Activated naive CD4-positive, alpha-beta T cell treated with anti-CD3 and anti-CD28 coated beads for 36 hours (primary cell): ENCODE results near the gene TET2. TPM values are rescaled to one million over a fixed set of nuclear protein-coding genes. Genes with fewer than 3 reads are reported as not detected.
A peak's percentile ranks its signal among the peaks of the same experiment; 100 is the strongest.

Experiments used
- CTCF ChIA-PET: fragments of 350-600 bp; sonication (Branson Sonifier 250); formaldehyde crosslinking; loops from one replicate; lab custom pipeline; 2021; ENCODE audit warnings: antibody characterized with exemption; lab: Charles Lee
- DNase-seq: peaks from one replicate; pipeline ENCODE4 v3.0.0-alpha.2; 2020
- H3K27ac Mint-ChIP-seq: one replicate; pipeline ENCODE4 v1.8.0; 2021; ENCODE audit warnings: mild to moderate bottlenecking, mixed read lengths
- H3K27me3 Mint-ChIP-seq: one replicate; pipeline ENCODE4 v1.8.0; 2021; ENCODE audit warnings: low read depth, mixed read lengths
- H3K36me3 Mint-ChIP-seq: one replicate; pipeline ENCODE4 v1.8.0; 2021; ENCODE audit warnings: low read depth, mixed read lengths
- H3K4me1 Mint-ChIP-seq: one replicate; pipeline ENCODE4 v1.8.0; 2021; ENCODE audit warnings: low read depth, mixed read lengths
- H3K4me3 Mint-ChIP-seq: one replicate; pipeline ENCODE4 v1.8.0; 2021; ENCODE audit warnings: mild to moderate bottlenecking, moderate library complexity, mixed read lengths
- H3K9me3 Mint-ChIP-seq: one replicate; pipeline ENCODE4 v1.8.0; 2021; ENCODE audit warnings: mixed read lengths
- intact Hi-C: fragments of 100-400 bp; cut with micrococcal nuclease; formaldehyde crosslinking; loops from one replicate; pipeline ENCODE4 v1.15.1; 2023
- total RNA-seq, 2 experiments: library from RNA; stranded (reverse); gene quantifications; one replicate each; pipeline ENCODE4 v1.2.3, GENCODE V29; 2021

Gene TET2
- total RNA-seq, 2 experiments from 2014 or later = 36.0 to 36.1 TPM

DNA sequence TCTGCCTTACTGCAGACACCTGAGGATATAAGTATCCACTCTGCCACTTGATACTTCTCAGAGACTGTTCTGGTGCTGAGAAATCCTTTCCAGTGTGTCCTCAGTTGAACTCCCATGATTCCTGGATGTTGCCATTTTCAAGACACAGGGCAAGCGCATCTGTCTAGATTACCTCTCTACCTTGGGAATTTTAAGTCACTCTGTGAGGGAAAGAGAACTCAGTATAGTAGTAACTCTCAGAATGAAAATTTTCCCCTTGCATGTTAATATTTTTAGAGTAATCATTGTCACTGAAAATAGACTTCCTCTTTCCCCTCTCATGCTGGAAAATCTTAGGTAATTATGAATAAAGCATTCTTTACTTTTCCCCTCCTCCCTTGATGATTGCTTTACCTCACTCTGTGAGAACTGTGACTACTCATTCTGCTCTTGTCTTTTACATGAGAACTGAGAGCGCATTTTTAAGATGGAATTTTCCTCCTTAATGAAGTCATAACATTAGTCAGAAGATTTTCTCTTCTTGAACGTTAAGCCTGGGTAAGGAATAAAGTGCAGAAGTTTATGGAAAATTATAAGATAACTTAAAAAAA, 45.0 kb downstream of the TET2 start:
- CTCF ChIA-PET = interaction anchor here (1.0 kb wide), 1 partner anchor 262 kb away, joined by 3 read pairs; no protein-coding TSS in a partner anchor
- intact Hi-C loops = loop anchor here (1.0 to 5.0 kb wide), 9 partner anchors 12 to 282 kb away; no protein-coding TSS in a partner anchor
- Mint-ChIP-seq H3K9me3 (no peaks in the 10 kb centered on the region), H3K4me3 (no peak overlapping the region), H3K27me3 (no peaks in the 10 kb centered on the region), H3K27ac (peak overlapping the region; percentile 87), H3K36me3 (peaks cover 32% of the 10 kb centered on the region), H3K4me1 (peaks cover 85% of the 10 kb centered on the region)
- DNase-seq = no peak

- CTCF ChIA-PET = interaction anchor here (1.0 kb wide), 1 partner anchor 261 kb away, joined by 3 read pairs; no protein-coding TSS in a partner anchor
- peaks cover 33% of the 10 kb centered on the region for H3K36me3 Mint-ChIP-seq
- intact Hi-C loops = loop anchor here (1.0 to 5.0 kb wide), 2 partner anchors 23 to 260 kb away; no protein-coding TSS in a partner anchor
- no peaks in the 10 kb centered on the region for H3K9me3 Mint-ChIP-seq
- no peak for DNase-seq
- peaks cover 85% of the 10 kb centered on the region for H3K4me1 Mint-ChIP-seq
- no peak overlapping the region for H3K27ac Mint-ChIP-seq
- no peaks in the 10 kb centered on the region for H3K27me3 Mint-ChIP-seq
- H3K4me3 Mint-ChIP-seq = no peak overlapping the region
These were observed 45.8 kb downstream of the TET2 start for GRCh38 chr4:105192474-105192873.

GRCh38 chr4:105192910-105193309, 46.2 kb downstream of the TET2 start:
- Mint-ChIP-seq H3K4me1 (peaks cover 81% of the 10 kb centered on the region), H3K27me3 (no peaks in the 10 kb centered on the region), H3K36me3 (peaks cover 33% of the 10 kb centered on the region), H3K27ac (no peak overlapping the region), H3K9me3 (no peaks in the 10 kb centered on the region), H3K4me3 (no peak overlapping the region)
- intact Hi-C loops = loop anchor here (1.0 to 5.0 kb wide), 2 partner anchors 22 to 259 kb away; no protein-coding TSS in a partner anchor
- DNase-seq = no peak
- CTCF ChIA-PET = interaction anchor here (1.7 kb wide), 1 partner anchor 114 kb away, joined by 3 read pairs; no protein-coding TSS in a partner anchor

DNA sequence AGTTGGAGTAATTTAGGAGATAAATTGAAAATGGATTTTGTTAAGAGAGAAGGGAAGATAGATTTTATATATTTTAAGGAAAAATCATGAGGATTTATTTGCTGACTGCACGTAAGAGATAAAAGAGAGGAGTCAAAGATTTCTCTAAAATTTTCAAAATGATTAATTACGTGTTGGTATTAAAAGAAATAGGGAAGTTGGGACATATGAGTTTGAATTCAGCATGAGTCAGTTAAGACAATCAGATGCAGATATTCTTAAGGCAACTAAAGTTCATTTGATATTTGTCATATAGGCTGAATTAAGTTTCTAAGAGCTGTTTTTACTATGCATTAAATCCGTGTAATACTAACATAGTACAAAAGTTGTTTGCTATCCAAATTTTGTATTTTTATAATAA, 46.9 kb downstream of the TET2 start:
- no peak for DNase-seq
- no peak overlapping the region for H3K27ac Mint-ChIP-seq
- H3K9me3 Mint-ChIP-seq = no peaks in the 10 kb centered on the region
- peaks cover 33% of the 10 kb centered on the region for H3K36me3 Mint-ChIP-seq
- no peak overlapping the region for H3K4me3 Mint-ChIP-seq
- H3K27me3 Mint-ChIP-seq = no peaks in the 10 kb centered on the region
- peaks cover 75% of the 10 kb centered on the region for H3K4me1 Mint-ChIP-seq
- CTCF ChIA-PET = interaction anchor here (0.9 to 1.7 kb wide), 2 partner anchors 53 to 113 kb away, joined by 3 read pairs; no protein-coding TSS in a partner anchor
- intact Hi-C loops = loop anchor here (5.0 kb wide), 1 partner anchor 259 kb away; no protein-coding TSS in a partner anchor

DNA sequence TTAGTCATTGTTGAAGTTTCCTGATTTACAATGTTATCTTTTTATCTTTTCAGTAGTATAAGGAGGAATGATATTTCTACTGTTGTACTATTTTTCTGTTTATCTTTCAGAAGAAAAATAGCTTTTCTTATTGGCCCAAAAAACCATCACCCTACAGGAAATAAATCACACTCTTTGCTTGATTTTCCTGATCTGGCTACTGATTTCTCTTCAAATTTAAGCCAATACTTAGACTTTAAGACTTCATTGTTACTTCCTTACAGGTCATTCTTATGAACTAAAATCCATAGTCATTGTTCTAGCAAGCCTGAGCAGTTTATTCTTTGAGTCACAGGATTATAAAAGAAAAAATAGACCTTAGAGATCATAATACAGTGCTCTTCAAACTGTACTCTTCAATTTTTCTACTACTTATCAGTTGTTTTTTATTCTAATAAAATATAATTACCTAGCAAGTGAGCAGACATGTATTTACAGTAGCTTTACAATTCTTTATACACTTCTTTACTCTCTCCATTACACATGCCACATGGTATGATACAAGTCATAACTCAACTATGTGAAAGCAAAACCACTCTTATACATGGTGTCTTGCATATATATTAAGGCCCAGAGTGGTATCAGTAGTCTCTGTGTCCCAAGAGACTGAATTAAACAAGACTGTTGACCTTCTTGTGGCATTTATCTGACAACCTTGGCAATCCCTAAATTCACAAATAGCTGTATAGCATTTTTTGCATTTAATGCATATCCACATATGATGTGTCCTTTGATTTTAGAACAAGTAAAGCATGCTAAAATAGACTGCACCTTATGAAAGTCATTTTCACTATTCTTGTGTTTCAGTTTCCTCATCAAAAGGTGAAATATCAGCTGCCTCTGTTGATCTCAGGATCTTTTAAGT, 47.9 kb downstream of the TET2 start:
- Mint-ChIP-seq H3K4me3 (no peak overlapping the region), H3K4me1 (peaks cover 68% of the 10 kb centered on the region), H3K36me3 (peaks cover 38% of the 10 kb centered on the region), H3K27ac (peak overlapping the region; percentile 66), H3K9me3 (no peaks in the 10 kb centered on the region), H3K27me3 (no peaks in the 10 kb centered on the region)
- CTCF ChIA-PET = interaction anchor here (0.9 to 1.7 kb wide), 4 partner anchors 47 to 279 kb away, joined by 3 to 4 read pairs (median 3); no protein-coding TSS in a partner anchor
- DNase-seq = no peak
- intact Hi-C loops = loop anchor here (5.0 kb wide), 1 partner anchor 258 kb away; no protein-coding TSS in a partner anchor

GRCh38 chr4:105196523-105197145, 50.0 kb downstream of the TET2 start:
- peaks cover 38% of the 10 kb centered on the region for H3K36me3 Mint-ChIP-seq
- no peak overlapping the region for H3K27ac Mint-ChIP-seq
- no peaks in the 10 kb centered on the region for H3K9me3 Mint-ChIP-seq
- no peak overlapping the region for H3K4me3 Mint-ChIP-seq
- peaks cover 49% of the 10 kb centered on the region for H3K4me1 Mint-ChIP-seq
- DNase-seq = no peak
- intact Hi-C loops = no loop called here
- no peaks in the 10 kb centered on the region for H3K27me3 Mint-ChIP-seq
- CTCF ChIA-PET = interaction anchor here (0.6 to 1.5 kb wide), 2 partner anchors 56 to 100 kb away, joined by 3 read pairs; no protein-coding TSS in a partner anchor

DNA sequence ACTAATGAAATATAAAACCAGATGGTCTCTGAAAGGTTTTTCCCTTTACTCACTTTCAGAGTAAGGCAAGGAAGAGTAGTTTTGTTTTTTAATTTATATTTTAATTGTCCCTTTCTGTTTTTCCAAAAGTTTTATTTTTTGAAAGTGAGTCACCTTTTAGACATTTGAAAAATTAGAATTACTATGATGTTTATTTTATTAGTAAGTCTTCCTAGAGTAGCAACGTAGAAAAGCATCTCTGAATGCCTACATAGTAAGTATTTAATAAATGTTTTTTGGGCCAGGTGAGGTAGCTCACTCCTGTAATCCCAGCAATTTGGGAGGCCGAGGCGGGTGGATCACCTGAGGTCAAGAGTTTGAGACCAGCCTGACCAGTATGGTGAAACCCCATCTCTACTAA, 51.1 kb downstream of the TET2 start:
- CTCF ChIA-PET = interaction anchor here (1.3 kb wide), 1 partner anchor 276 kb away, joined by 4 read pairs; the partner anchor contains the start of gene PPA2
- Mint-ChIP-seq H3K9me3 (no peaks in the 10 kb centered on the region), H3K27ac (no peak overlapping the region), H3K4me1 (peaks cover 42% of the 10 kb centered on the region), H3K27me3 (no peaks in the 10 kb centered on the region), H3K36me3 (peaks cover 37% of the 10 kb centered on the region), H3K4me3 (no peak overlapping the region)
- no peak for DNase-seq
- intact Hi-C loops = no loop called here

GRCh38 chr4:105198541-105198940, 51.9 kb downstream of the TET2 start:
- Mint-ChIP-seq H3K27ac (no peak overlapping the region), H3K4me3 (no peak overlapping the region), H3K36me3 (peaks cover 37% of the 10 kb centered on the region), H3K27me3 (no peaks in the 10 kb centered on the region), H3K9me3 (no peaks in the 10 kb centered on the region), H3K4me1 (peaks cover 35% of the 10 kb centered on the region)
- no peak for DNase-seq
- intact Hi-C loops = no loop called here
- CTCF ChIA-PET = interaction anchor here (1.3 kb wide), 1 partner anchor 275 kb away, joined by 4 read pairs; the partner anchor contains the start of gene PPA2

- peaks cover 17% of the 10 kb centered on the region for H3K4me1 Mint-ChIP-seq
- CTCF ChIA-PET = interaction anchor here (0.7 to 1.8 kb wide), 2 partner anchors 56 to 58 kb away, joined by 3 read pairs; no protein-coding TSS in a partner anchor
- H3K27me3 Mint-ChIP-seq = no peaks in the 10 kb centered on the region
- H3K9me3 Mint-ChIP-seq = no peaks in the 10 kb centered on the region
- DNase-seq = no peak
- intact Hi-C loops = no loop called here
- no peak overlapping the region for H3K27ac Mint-ChIP-seq
- no peak overlapping the region for H3K4me3 Mint-ChIP-seq
- H3K36me3 Mint-ChIP-seq = peaks cover 32% of the 10 kb centered on the region
These were observed 59.5 kb downstream of the TET2 start for GRCh38 chr4:105206214-105206613.

DNA sequence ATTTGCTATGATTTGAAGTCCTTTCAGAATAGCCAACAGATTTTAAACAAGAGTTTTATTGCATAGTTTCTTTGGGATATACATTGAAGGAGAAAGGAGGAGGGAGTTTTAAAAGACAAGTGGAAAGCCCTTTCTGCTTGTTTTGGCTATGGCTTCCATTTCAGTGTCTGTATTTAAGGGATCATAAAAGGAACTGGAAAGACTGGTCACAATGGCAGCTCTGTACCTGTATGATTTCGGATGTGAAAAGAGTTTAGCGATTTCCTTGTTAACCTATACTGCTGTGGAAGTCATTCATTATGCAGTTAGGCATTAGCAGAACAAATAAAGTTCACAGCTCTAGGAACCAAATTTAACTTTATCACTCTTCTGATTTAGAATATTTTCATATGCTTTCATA, 60.7 kb downstream of the TET2 start:
- H3K27me3 Mint-ChIP-seq = no peaks in the 10 kb centered on the region
- DNase-seq = no peak
- H3K4me1 Mint-ChIP-seq = peaks cover 17% of the 10 kb centered on the region
- CTCF ChIA-PET = no interaction called here
- no peak overlapping the region for H3K4me3 Mint-ChIP-seq
- no peak overlapping the region for H3K27ac Mint-ChIP-seq
- no peaks in the 10 kb centered on the region for H3K9me3 Mint-ChIP-seq
- intact Hi-C loops = no loop called here
- H3K36me3 Mint-ChIP-seq = peaks cover 32% of the 10 kb centered on the region

DNA sequence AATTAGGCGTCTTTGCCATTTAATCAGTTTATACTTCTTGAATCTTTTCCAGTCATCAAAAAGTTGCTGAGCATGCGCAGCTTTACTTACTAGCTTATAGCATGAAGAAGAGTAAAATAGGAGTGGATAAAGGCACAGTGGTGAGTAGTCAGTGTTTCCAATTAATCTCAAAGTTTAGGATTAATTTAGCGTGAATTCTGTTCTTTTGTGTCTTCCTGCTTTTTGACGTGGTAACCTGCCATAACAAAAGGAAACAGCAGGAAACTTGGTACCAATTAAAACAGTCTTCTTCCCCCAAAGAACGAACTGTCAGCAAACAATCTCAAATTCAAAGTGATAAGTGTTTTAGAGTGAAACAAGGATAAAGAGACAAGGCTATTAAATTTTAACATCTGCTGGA, 61.9 kb downstream of the TET2 start:
- Mint-ChIP-seq H3K4me1 (peaks cover 20% of the 10 kb centered on the region), H3K4me3 (no peak overlapping the region), H3K27me3 (no peaks in the 10 kb centered on the region), H3K36me3 (peaks cover 28% of the 10 kb centered on the region), H3K27ac (no peak overlapping the region), H3K9me3 (no peaks in the 10 kb centered on the region)
- CTCF ChIA-PET = no interaction called here
- DNase-seq = no peak
- intact Hi-C loops = no loop called here

DNA sequence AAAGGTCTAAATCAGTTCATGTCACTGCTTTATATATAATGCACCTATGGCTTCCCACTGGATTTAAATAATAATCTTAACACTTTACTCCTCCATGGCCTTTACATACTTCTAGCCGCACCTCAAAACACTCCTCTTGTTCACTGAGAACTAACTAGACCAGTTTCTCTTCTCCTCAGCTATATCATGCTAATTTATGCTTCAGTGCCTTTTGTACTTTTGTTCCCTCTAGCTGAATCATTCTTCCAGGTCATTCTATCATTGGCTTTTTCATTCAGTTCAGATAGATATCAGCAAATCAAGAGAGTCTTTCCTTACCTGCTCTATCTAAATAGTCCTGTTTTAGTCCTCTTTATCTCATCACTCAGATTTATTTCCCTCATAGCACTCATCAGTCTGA, 64.2 kb downstream of the TET2 start:
- Mint-ChIP-seq H3K27me3 (no peaks in the 10 kb centered on the region), H3K4me1 (peaks cover 39% of the 10 kb centered on the region), H3K36me3 (peaks cover 36% of the 10 kb centered on the region), H3K27ac (no peak overlapping the region), H3K9me3 (no peaks in the 10 kb centered on the region), H3K4me3 (no peak overlapping the region)
- intact Hi-C loops = no loop called here
- no peak for DNase-seq
- CTCF ChIA-PET = no interaction called here
